T47D (cell line): ENCODE measurements around the gene DAAM1.

Experiments
- DNase-seq, 2 experiments: peaks; one replicate each; pipeline versions ENCODE4 v3.0.0 to v3.0.0-alpha.2; 2011 to 2012; ENCODE audit warnings: low read depth in 1 of 2, low spot score in 1 of 2
- JUND ChIP-seq: IDR thresholded peaks from 2 replicates; pipeline ENCODE4 v1.6.1; 2012; ENCODE audit warnings: low read depth
- in situ Hi-C: cut with HindIII; loops from 2 replicates; pipeline ENCODE4 v1.10.0; 2016; ENCODE audit warnings: low sequenced_read_pairs, low pct_unique_long_range_greater_than_20kb

The DAAM1 gene

GRCh38 chr14:59339524-59340330, 151.3 kb downstream of the DAAM1 start:
- DNase-seq: no peak
- in situ Hi-C loops: no loop called here
- no peak for TF ChIP-seq JUND

- TF ChIP-seq JUND: no peak
- no peak for DNase-seq
- in situ Hi-C loops: no loop called here
Measured at GRCh38 chr14:59341858-59342477, 153.5 kb downstream of the DAAM1 start.

- in situ Hi-C loops: no loop called here
- no peak for DNase-seq
- TF ChIP-seq JUND: no peak
Measured at GRCh38 chr14:59342516-59343484, 154.3 kb downstream of the DAAM1 start.

- in situ Hi-C loops: no loop called here
- TF ChIP-seq JUND: no peak
- no peak for DNase-seq
Measured at GRCh38 chr14:59343585-59343984, 155.1 kb downstream of the DAAM1 start.

GRCh38 chr14:59344016-59344415, 155.5 kb downstream of the DAAM1 start:
- DNase-seq: no peak
- in situ Hi-C loops: no loop called here
- no peak for TF ChIP-seq JUND

GRCh38 chr14:59344691-59345455, 156.4 kb downstream of the DAAM1 start:
- in situ Hi-C loops: no loop called here

GRCh38 chr14:59346329-59346728, 157.9 kb downstream of the DAAM1 start:
- no peak for DNase-seq
- in situ Hi-C loops: no loop called here
- no peak for TF ChIP-seq JUND

More at GRCh38 chr14:59344691-59345455, 156.4 kb downstream of the DAAM1 start:
- no peak for TF ChIP-seq JUND
- no peak for DNase-seq

- no peak for DNase-seq
- no peak for TF ChIP-seq JUND
- in situ Hi-C loops: no loop called here
Measured at GRCh38 chr14:59346796-59347510, 158.5 kb downstream of the DAAM1 start.

GRCh38 chr14:59347511-59347900, 159.0 kb downstream of the DAAM1 start:
- in situ Hi-C loops: no loop called here
- TF ChIP-seq JUND: no peak
- DNase-seq: no peak

- TF ChIP-seq JUND: no peak
- no peak for DNase-seq
- in situ Hi-C loops: no loop called here
Measured at GRCh38 chr14:59347915-59348314, 159.4 kb downstream of the DAAM1 start.

GRCh38 chr14:59349258-59349701, 160.8 kb downstream of the DAAM1 start:
- in situ Hi-C loops: no loop called here
- TF ChIP-seq JUND: no peak
- DNase-seq: no peak
